GM12875 (cell line): ENCODE data around the gene RDH5.

Source experiments
- H3K4me3 ChIP-seq: one replicate; pipeline ENCODE4 v1.5.1; 2011; ENCODE audit warnings: low read depth, low read length, control low read depth
- TF ChIP-seq, protein P1 (sequence below): IDR thresholded peaks from 2 replicates; pipeline ENCODE4 v1.5.1; 2011; ENCODE audit warnings: low read depth, mild to moderate bottlenecking, control low read depth, inconsistent platforms, low read length, moderate library complexity, borderline replicate concordance; ENCODE audit not compliant: insufficient read depth

The RDH5 gene

GRCh38 chr12:55687746-55688145 is 32.4 kb upstream of the RDH5 start:
- TF ChIP-seq, protein P1, sequence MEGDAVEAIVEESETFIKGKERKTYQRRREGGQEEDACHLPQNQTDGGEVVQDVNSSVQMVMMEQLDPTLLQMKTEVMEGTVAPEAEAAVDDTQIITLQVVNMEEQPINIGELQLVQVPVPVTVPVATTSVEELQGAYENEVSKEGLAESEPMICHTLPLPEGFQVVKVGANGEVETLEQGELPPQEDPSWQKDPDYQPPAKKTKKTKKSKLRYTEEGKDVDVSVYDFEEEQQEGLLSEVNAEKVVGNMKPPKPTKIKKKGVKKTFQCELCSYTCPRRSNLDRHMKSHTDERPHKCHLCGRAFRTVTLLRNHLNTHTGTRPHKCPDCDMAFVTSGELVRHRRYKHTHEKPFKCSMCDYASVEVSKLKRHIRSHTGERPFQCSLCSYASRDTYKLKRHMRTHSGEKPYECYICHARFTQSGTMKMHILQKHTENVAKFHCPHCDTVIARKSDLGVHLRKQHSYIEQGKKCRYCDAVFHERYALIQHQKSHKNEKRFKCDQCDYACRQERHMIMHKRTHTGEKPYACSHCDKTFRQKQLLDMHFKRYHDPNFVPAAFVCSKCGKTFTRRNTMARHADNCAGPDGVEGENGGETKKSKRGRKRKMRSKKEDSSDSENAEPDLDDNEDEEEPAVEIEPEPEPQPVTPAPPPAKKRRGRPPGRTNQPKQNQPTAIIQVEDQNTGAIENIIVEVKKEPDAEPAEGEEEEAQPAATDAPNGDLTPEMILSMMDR, result no peak
- no peak overlapping the region for H3K4me3 ChIP-seq

- H3K4me3 ChIP-seq, result no peak overlapping the region
- TF ChIP-seq, protein P1, result no peak
These were observed 31.2 kb upstream of the RDH5 start for GRCh38 chr12:55688716-55689655.

DNA sequence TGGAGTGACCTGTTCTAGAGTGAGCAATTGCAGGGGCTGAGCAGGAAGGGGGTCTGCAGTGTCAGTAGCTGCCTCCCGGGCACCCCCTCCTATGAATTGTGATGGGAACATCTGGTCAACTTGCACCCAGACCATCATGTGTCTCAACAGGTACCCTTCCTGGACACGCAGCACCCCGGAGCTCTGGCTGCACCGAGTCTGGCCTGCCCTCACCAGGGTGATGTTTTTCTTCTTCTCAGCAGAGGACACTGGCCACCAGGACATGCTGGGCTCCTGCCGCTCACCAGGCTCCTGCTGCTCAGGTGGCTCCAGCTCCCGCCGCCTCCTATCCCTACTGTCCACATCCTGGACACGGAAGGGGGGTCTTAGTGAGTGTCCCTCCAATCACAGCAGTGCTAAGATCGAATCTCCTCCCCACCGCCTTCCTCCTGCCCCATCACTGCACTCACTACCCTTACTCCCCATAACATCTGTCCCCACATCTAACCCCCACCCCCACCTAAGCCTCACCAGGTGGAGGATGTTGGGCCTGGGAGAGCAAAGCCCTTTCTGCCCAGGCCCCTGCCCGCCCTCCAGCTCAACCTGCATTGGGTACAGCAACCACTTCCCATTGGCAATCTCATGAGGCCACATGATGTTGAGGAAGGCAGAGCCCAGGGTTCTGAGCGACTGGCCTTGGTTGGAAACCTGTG is 27.4 kb upstream of the RDH5 start:
- no peak overlapping the region for H3K4me3 ChIP-seq
- TF ChIP-seq, protein P1, result no peak

DNA sequence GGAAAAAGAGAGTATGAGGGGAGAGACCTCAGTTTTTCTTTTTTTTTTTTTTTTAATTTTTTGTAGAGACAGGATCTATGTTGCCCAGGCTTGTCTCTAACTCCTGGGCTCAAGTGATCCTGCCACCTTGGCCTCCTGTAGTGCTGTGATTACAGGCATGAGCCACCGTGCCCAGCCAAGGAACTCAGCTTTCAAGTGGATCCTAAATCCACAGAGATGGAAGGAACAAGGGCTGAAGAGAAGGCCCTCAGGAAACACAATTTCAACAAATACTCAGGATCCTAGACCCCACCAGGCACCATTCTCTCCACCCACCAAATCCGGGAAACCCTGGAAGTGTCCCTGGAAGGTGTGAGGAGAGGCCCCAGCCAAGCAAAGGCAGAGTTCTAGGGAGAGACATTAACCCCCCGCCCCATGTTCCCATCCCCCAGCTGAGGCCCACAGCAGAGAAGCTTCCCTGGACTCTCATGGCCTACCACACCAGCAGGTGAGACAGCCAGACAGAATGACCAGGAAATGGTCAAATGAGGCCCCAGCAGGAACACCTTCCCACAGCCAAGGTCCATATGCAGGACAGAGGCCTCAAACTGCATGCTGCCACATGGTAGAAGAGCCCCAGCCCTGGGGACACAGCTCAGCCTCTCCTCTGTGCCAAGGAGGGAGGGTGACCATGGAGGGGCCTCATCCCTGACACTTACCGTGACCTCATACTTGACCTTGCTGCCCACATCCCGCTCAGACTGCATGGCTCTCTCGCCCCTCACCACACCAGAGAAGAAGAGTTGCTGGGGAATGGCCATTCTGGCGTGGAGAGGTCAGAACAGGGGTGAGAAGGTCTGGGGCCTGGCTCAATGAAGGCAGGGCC is 26.6 kb upstream of the RDH5 start:
- H3K4me3 ChIP-seq, result no peak overlapping the region
- TF ChIP-seq, protein P1, result no peak

DNA sequence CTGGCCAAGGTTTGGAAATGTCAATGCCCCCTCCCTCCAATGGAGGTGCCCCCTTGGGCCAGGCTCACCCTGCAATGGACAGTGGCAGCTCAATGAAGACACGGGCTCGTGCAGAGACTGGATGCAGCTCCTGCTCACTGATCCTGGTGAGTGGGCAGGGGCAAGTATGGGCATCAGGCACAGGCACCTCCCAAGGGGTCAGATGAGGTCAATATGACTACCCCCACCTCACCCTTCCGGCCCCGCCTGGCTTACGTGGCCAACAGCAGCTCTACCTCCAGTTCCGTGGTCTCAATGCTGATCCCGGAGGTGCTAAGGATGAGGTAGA is 26.0 kb upstream of the RDH5 start:
- TF ChIP-seq, protein P1, result no peak
- no peak overlapping the region for H3K4me3 ChIP-seq

DNA sequence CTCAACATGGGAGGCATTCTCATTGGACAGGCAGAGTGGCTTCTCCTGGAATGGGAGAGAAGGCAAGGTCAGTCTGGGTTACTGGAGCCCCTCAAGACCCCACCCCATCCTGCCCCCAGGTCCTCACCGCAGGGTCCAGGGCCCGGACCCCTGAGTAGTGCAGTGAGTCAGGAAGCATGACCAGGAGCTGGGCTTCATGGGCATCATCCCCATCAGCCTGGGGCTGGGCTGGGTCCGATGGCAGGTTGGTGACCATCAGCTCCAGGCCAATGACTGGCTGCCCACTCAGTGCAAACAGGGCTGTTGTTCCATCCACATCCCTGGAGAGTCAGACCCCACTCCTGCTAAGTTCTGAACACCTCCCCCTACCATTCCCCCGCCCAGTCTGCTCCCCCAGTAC is 25.5 kb upstream of the RDH5 start:
- H3K4me3 ChIP-seq, result no peak overlapping the region
- TF ChIP-seq, protein P1, result no peak
